K562 (cell line): ENCODE results near the gene PRR16. TPM values are rescaled to one million over a fixed set of nuclear protein-coding genes. Genes with fewer than 3 reads are reported as not detected.

Experiments
- ASH1L ChIP-seq: fragments of 450-650 bp; IDR thresholded peaks from 2 replicates; pipeline ENCODE4 v1.6.1; 2018; ENCODE audit warnings: borderline replicate concordance, mild to moderate bottlenecking, low read depth; ENCODE audit not compliant: partially characterized antibody
- ATF6 ChIP-seq: sonication (generic); formaldehyde crosslinking; IDR thresholded peaks from 2 replicates; pipeline ENCODE4 v1.4.0; 2020; ENCODE audit warnings: mild to moderate bottlenecking, missing genetic modification reagents
- CBFA2T2 ChIP-seq: fragments of 450-650 bp; conservative IDR thresholded peaks from 2 replicates; pipeline ENCODE4 v1.6.1; 2017; ENCODE audit warnings: mild to moderate bottlenecking
- CCNT2 ChIP-seq: IDR thresholded peaks from 2 replicates; pipeline ENCODE4 v1.6.1; 2011; ENCODE audit warnings: borderline replicate concordance, low read depth, mild to moderate bottlenecking, moderate library complexity, mixed read lengths, low read length; ENCODE audit not compliant: insufficient read length; ENCODE audit errors: extremely low read depth
- ELK3 ChIP-seq: fragments of 450-650 bp; formaldehyde crosslinking; IDR thresholded peaks from 2 replicates; pipeline ENCODE4 v1.4.0; 2020; ENCODE audit warnings: mild to moderate bottlenecking
- ETS1 ChIP-seq: conservative IDR thresholded peaks from 2 replicates; pipeline ENCODE4 v1.6.1; 2011; ENCODE audit warnings: low read depth, mild to moderate bottlenecking, low read length; ENCODE audit not compliant: control insufficient read depth
- HLTF ChIP-seq: fragments of 450-650 bp; IDR thresholded peaks from 2 replicates; pipeline ENCODE4 v1.6.1; 2016
- MYBL2 ChIP-seq, 2 experiments: fragments of 450-650 bp in 1 of 2; sonication (generic) in 1 of 2; formaldehyde crosslinking in 1 of 2; IDR thresholded peaks; 2 replicates each; pipeline versions ENCODE4 v1.6.1 to v1.8.1; 2017 to 2022; ENCODE audit warnings: borderline replicate concordance in 1 of 2, inconsistent platforms in 1 of 2, low read depth in 1 of 2, mild to moderate bottlenecking in 1 of 2, missing genetic modification reagents in 1 of 2, moderate library complexity in 1 of 2
- NELFE ChIP-seq: IDR thresholded peaks from 2 replicates; pipeline ENCODE4 v1.6.1; 2011; ENCODE audit warnings: mild to moderate bottlenecking; ENCODE audit not compliant: insufficient read depth, insufficient read length
- POLR2H ChIP-seq: IDR thresholded peaks from 2 replicates; pipeline ENCODE4 v1.6.1; 2016; ENCODE audit warnings: missing genetic modification characterization, low read depth, mild to moderate bottlenecking, control low read depth, missing compliant biosample characterization, moderate library complexity
- RNF2 ChIP-seq: sonication (generic); IDR thresholded peaks from 2 replicates; pipeline ENCODE4 v1.6.1; 2016
- SMARCA5 ChIP-seq: fragments of 450-650 bp; IDR thresholded peaks from 2 replicates; pipeline ENCODE4 v1.6.1; 2016
- TCF15 ChIP-seq: fragments of 250-450 bp; sonication (Bioruptor Pico); IDR thresholded peaks from 2 replicates; pipeline ENCODE4 v1.8.0; 2022; ENCODE audit warnings: moderate library complexity, mild to moderate bottlenecking, inconsistent platforms
- ZFP36 ChIP-seq: fragments of 150-350 bp; IDR thresholded peaks from 2 replicates; pipeline ENCODE4 v1.6.1; 2018; ENCODE audit warnings: low read length, low read depth; ENCODE audit not compliant: partially characterized antibody
- ZNF212 ChIP-seq: fragments of 450-650 bp; formaldehyde crosslinking; IDR thresholded peaks from 2 replicates; pipeline ENCODE4 v1.4.0; 2020; ENCODE audit warnings: mild to moderate bottlenecking
- ZNF511 ChIP-seq: sonication (generic); formaldehyde crosslinking; IDR thresholded peaks from 2 replicates; pipeline ENCODE4 v1.8.0; 2022; ENCODE audit warnings: mild to moderate bottlenecking, missing genetic modification reagents
- polyA plus RNA-seq, 8 experiments: library from polyadenylated mRNA; depleted of rRNA in 4 of 8; stranded (reverse) in 5 of 8; unstranded in 3 of 8; fragments of >200 nt; fragmentation: Nextera tagmentation in 2 of 8; fragmentation: Illumina TruSeq in 1 of 8; extraction: Ambion mirVana in 2 of 8; extraction: Trizol in 1 of 8; gene quantifications; 2 replicates each; pipeline versions ENCODE4 v1.2.1 to v1.2.3, GENCODE V29; 2011 to 2014; ENCODE audit warnings: inconsistent platforms in 1 of 8, missing spikeins in 1 of 8
- total RNA-seq, 7 experiments: library from RNA; depleted of rRNA in 6 of 7; stranded (reverse); fragments of >200 nt in 6 of 7; fragmentation: Illumina TruSeq in 2 of 7; extraction: Trizol in 2 of 7; gene quantifications; 2 replicates each; pipeline versions ENCODE4 v1.2.1 to v1.2.3, GENCODE V29; 2011 to 2021; ENCODE audit warnings: low replicate concordance in 1 of 7
- TF ChIP-seq, protein P1 (sequence below): sonication (generic); formaldehyde crosslinking; IDR thresholded peaks from 2 replicates; pipeline ENCODE4 v1.8.0; 2022; ENCODE audit warnings: missing genetic modification reagents, mild to moderate bottlenecking, borderline replicate concordance

The PRR16 gene
- total and polyA plus RNA-seq, 9 of the 15 experiments (the other 6 are each of a cell fraction or from before 2014, with no cell fraction given) = 0.61 to 10.1 (median 3.3) TPM

DNA sequence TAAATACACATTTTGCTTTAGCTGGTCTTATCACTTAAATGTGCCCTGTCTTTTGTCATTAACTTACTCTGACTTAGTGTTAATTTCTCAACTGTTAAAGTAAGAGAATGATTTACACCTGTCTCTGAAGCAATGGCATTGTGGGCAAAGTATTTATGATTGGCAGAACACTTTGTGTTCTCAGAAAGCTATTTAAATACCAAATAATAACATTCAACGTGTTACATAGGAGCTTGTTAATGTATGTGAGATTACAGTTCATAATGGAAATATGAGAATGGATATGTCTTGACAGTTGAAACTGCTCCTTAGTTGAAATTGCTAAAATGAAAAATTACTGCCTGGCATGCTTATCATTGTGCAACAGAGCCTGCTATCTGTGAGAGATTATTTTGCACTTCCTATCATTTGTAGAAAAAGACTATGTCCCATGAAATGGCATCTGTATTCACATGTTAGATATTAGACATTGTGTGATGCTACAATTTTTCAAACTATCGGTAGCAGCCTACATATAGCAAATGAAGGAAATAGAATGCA lies 46.1 kb downstream of the PRR16 start (continued):
- TF ChIP-seq ATF6 (no peak), POLR2H (tag) (no peak), ASH1L (no peak), HLTF (no peak), ZNF511 (CRISPR knock-in tag) (no peak), TCF15 (CRISPR knock-in tag) (no peak), NELFE (no peak), RNF2 (no peak), ZNF212 (CRISPR knock-in tag) (no peak), ETS1 (no peak), ELK3 (CRISPR knock-in tag) (no peak), CBFA2T2 (peak; percentile 51), ZFP36 (no peak), SMARCA5 (no peak), MYBL2 (IDR thresholded peaks at IDR 0.05; ENCODE audit: low read depth) (no peak), MYBL2 (CRISPR knock-in tag; IDR thresholded peaks at IDR 0.05; ENCODE audit: borderline replicate concordance) (no peak), CCNT2 (peak; percentile 41)
- TF ChIP-seq, protein P1, sequence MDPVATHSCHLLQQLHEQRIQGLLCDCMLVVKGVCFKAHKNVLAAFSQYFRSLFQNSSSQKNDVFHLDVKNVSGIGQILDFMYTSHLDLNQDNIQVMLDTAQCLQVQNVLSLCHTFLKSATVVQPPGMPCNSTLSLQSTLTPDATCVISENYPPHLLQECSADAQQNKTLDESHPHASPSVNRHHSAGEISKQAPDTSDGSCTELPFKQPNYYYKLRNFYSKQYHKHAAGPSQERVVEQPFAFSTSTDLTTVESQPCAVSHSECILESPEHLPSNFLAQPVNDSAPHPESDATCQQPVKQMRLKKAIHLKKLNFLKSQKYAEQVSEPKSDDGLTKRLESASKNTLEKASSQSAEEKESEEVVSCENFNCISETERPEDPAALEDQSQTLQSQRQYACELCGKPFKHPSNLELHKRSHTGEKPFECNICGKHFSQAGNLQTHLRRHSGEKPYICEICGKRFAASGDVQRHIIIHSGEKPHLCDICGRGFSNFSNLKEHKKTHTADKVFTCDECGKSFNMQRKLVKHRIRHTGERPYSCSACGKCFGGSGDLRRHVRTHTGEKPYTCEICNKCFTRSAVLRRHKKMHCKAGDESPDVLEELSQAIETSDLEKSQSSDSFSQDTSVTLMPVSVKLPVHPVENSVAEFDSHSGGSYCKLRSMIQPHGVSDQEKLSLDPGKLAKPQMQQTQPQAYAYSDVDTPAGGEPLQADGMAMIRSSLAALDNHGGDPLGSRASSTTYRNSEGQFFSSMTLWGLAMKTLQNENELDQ (CRISPR knock-in tag) = no peak
